Nucleus accumbens (tissue), 56 donors: ENCODE results near the gene LRP1.
A peak's percentile ranks its signal among the peaks of the same experiment; 100 is the strongest.

Experiments used
- DNase-seq, 56 donors: peaks; one replicate each; lab custom pipeline; 2025; lab: John Stamatoyannopoulos, UW

LRP1 gene

GRCh38 chr12:57150400-57151000, 22.2 kb downstream of the LRP1 start:
- no peak for DNase-seq

- DNase-seq, result peak in 11 of 56 donors; percentile 6 to 49 (median 29)
These were observed 23.7 kb downstream of the LRP1 start for GRCh38 chr12:57151741-57152630.

GRCh38 chr12:57152639-57153038, 24.4 kb downstream of the LRP1 start:
- DNase-seq, result peak in 4 of 56 donors; percentile 26 to 38 (median 32)

GRCh38 chr12:57153415-57153997, 25.2 kb downstream of the LRP1 start:
- DNase-seq, result no peak

- DNase-seq, result no peak
These were observed 25.8 kb downstream of the LRP1 start for GRCh38 chr12:57154076-57154475.

- DNase-seq, result no peak
These were observed 26.6 kb downstream of the LRP1 start for GRCh38 chr12:57154804-57155434.

GRCh38 chr12:57156701-57157403, 28.6 kb downstream of the LRP1 start:
- DNase-seq, result peak in 2 of 56 donors; percentile 24 to 35

- peak in 2 of 56 donors; percentile 8 to 33 for DNase-seq
These were observed 29.4 kb downstream of the LRP1 start for GRCh38 chr12:57157588-57158173.

GRCh38 chr12:57158186-57158585, 29.9 kb downstream of the LRP1 start:
- DNase-seq, result no peak

GRCh38 chr12:57158665-57159064, 30.4 kb downstream of the LRP1 start:
- no peak for DNase-seq

- no peak for DNase-seq
These were observed 31.0 kb downstream of the LRP1 start for GRCh38 chr12:57159311-57159710.

GRCh38 chr12:57160040-57160439, 31.8 kb downstream of the LRP1 start:
- no peak for DNase-seq

GRCh38 chr12:57160741-57161140, 32.5 kb downstream of the LRP1 start:
- no peak for DNase-seq

- DNase-seq, result no peak
These were observed 33.2 kb downstream of the LRP1 start for GRCh38 chr12:57161491-57161890.

- DNase-seq, result no peak
These were observed 34.4 kb downstream of the LRP1 start for GRCh38 chr12:57162553-57163125.

- DNase-seq, result no peak
These were observed 36.2 kb downstream of the LRP1 start for GRCh38 chr12:57164454-57164853.

GRCh38 chr12:57164966-57165625, 36.8 kb downstream of the LRP1 start:
- DNase-seq, result no peak

GRCh38 chr12:57165741-57166140, 37.5 kb downstream of the LRP1 start:
- no peak for DNase-seq

GRCh38 chr12:57166971-57167371, 38.7 kb downstream of the LRP1 start:
- peak in 4 of 56 donors; percentile 12 to 24 (median 23) for DNase-seq
